ENCODE measurements around the gene MIOS.

MIOS gene

DNA sequence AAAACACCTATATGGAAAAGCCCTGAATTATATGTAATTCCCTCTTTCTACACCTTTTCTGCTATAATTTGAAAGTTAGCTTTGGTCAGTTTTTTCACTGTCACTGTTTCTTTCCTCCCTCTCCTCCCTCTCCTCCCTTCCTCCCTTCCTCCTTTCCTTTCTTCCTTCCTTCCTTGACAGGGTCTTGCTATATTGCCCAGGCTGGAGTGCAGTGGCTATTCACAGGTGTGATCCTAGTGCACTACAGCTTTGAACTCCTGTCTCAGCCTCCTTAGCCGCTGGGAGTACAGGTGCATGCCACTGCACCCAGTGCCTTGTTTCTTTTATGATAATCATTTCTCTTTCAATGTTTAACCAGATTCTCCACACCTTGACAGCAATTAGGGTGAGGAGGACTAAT lies 51.7 kb downstream of the MIOS start:
- TF ChIP-seq LEF1 (IDR thresholded peaks at IDR 0.05; ENCODE audit: borderline replicate concordance): no peak
- no peak for TF ChIP-seq FOXM1 (IDR thresholded peaks at IDR 0.05; ENCODE audit: borderline replicate concordance)
- TF ChIP-seq, protein P1, sequence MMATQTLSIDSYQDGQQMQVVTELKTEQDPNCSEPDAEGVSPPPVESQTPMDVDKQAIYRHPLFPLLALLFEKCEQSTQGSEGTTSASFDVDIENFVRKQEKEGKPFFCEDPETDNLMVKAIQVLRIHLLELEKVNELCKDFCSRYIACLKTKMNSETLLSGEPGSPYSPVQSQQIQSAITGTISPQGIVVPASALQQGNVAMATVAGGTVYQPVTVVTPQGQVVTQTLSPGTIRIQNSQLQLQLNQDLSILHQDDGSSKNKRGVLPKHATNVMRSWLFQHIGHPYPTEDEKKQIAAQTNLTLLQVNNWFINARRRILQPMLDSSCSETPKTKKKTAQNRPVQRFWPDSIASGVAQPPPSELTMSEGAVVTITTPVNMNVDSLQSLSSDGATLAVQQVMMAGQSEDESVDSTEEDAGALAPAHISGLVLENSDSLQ (IDR thresholded peaks at IDR 0.05): no peak
- TF ChIP-seq ARNT (IDR thresholded peaks at IDR 0.05): no peak
- TF ChIP-seq SUZ12 (IDR thresholded peaks at IDR 0.05): no peak
- TF ChIP-seq CTBP1 (IDR thresholded peaks at IDR 0.05; ENCODE audit: borderline replicate concordance): no peak
- TF ChIP-seq FOXK2 (IDR thresholded peaks at IDR 0.05): no peak
- TF ChIP-seq FOXA1 (IDR thresholded peaks at IDR 0.05): no peak
- CTCF ChIA-PET: no interaction called here
- POLR2A ChIA-PET: no interaction called here
- DNase-seq (ENCODE audit: extremely low spot score): no peak

DNA sequence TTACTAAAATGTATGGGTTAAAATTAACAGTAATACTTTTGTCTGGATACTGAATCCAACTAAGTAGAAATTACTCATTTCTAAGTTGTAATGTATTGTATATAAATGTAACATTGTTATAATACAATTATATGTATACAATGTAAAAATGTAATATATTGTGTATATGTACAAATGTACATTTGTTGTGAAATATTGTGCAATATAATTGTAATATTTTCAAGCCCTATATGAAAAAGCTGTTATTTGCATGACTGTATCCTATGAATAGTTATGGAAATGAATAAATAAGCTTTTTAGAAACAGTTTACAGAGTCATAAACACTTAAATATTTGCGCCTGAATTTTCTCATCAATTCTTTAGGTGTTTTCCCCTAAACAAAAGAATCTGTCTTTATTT lies 53.6 kb downstream of the MIOS start:
- DNase-seq (ENCODE audit: extremely low spot score): no peak
- ChIA-PET CTCF (no interaction called here), POLR2A (no interaction called here)
- TF ChIP-seq SP1 (IDR thresholded peaks at IDR 0.05) (no peak), LEF1 (IDR thresholded peaks at IDR 0.05; ENCODE audit: borderline replicate concordance) (no peak), ZNF384 (IDR thresholded peaks at IDR 0.05) (no peak)

DNA sequence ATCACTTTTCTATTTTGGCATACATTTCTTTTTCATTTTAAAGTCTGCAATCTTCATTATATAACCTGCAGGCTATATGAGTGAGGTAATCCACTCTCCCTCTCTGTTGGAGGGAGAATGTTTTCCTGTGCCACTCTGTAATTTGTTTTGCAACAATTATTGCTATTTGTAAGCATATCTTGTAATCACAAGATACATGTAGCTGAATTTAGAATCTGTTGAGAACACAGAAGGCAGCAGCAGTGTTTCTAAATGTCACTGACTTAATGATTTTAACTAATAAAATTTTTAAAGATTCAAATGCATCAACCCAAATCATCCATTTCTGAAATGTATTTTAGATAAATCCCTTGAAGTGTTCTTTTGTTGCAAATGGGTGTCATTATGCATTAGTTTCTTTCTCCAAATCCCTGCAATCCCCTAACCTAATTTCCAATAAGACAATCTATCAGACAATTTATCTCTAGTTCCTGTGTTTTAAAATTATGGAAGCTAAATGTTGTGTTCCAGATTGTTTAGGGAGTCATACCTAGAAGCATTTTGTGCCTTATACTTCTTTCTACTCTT lies 54.0 kb downstream of the MIOS start:
- TF ChIP-seq CTBP1 (IDR thresholded peaks at IDR 0.05; ENCODE audit: borderline replicate concordance) (no peak), ARNT (IDR thresholded peaks at IDR 0.05) (no peak), FOXA1 (IDR thresholded peaks at IDR 0.05) (no peak), SUZ12 (IDR thresholded peaks at IDR 0.05) (no peak), ELF4 (IDR thresholded peaks at IDR 0.05) (no peak), SP1 (IDR thresholded peaks at IDR 0.05) (no peak), BHLHE40 (IDR thresholded peaks at IDR 0.05; ENCODE audit: borderline replicate concordance) (no peak), ZNF384 (IDR thresholded peaks at IDR 0.05) (no peak), TARDBP (IDR thresholded peaks at IDR 0.05) (no peak), FOXM1 (IDR thresholded peaks at IDR 0.05; ENCODE audit: borderline replicate concordance) (no peak), L3MBTL2 (conservative IDR thresholded peaks at IDR 0.05) (no peak), HDGF (IDR thresholded peaks at IDR 0.05; ENCODE audit: borderline replicate concordance) (no peak), LEF1 (IDR thresholded peaks at IDR 0.05; ENCODE audit: borderline replicate concordance) (no peak), FOXK2 (IDR thresholded peaks at IDR 0.05) (no peak), NFRKB (IDR thresholded peaks at IDR 0.05) (no peak)
- TF ChIP-seq, protein P1 (IDR thresholded peaks at IDR 0.05): no peak
- POLR2A ChIA-PET: no interaction called here
- CTCF ChIA-PET: no interaction called here
- DNase-seq (ENCODE audit: extremely low spot score): no peak

DNA sequence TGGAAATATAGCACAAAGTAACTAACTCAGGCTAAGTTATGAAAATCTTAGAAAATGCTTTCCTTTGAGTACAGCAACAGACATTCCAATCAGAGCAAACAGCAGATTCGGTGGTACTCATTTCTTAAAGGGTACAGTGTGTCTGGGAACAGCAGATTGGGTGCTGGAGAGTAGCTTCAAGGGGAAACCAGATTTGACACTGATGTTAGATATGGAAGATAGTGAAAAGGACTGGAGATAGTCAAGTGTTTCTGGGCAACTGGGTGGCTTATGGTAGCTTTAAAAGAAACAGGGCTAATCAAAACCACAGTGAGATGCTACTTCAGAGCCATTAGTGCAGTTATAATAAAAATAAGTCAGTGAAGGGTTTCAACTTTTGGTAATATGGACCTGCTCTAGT lies 61.8 kb downstream of the MIOS start:
- DNase-seq (ENCODE audit: extremely low spot score): no peak
- ChIA-PET CTCF (no interaction called here), POLR2A (interaction anchor here (1.2 kb wide), 1 partner anchor 12 kb away, joined by 6 read pairs; the partner anchor contains the start of gene UMAD1)
- TF ChIP-seq ZNF384 (IDR thresholded peaks at IDR 0.05) (no peak), FOXA1 (IDR thresholded peaks at IDR 0.05) (no peak), ELF4 (IDR thresholded peaks at IDR 0.05) (no peak), L3MBTL2 (conservative IDR thresholded peaks at IDR 0.05) (no peak), HDGF (IDR thresholded peaks at IDR 0.05; ENCODE audit: borderline replicate concordance) (no peak), NFRKB (IDR thresholded peaks at IDR 0.05) (no peak)
- TF ChIP-seq, protein P1 (IDR thresholded peaks at IDR 0.05): no peak

DNA sequence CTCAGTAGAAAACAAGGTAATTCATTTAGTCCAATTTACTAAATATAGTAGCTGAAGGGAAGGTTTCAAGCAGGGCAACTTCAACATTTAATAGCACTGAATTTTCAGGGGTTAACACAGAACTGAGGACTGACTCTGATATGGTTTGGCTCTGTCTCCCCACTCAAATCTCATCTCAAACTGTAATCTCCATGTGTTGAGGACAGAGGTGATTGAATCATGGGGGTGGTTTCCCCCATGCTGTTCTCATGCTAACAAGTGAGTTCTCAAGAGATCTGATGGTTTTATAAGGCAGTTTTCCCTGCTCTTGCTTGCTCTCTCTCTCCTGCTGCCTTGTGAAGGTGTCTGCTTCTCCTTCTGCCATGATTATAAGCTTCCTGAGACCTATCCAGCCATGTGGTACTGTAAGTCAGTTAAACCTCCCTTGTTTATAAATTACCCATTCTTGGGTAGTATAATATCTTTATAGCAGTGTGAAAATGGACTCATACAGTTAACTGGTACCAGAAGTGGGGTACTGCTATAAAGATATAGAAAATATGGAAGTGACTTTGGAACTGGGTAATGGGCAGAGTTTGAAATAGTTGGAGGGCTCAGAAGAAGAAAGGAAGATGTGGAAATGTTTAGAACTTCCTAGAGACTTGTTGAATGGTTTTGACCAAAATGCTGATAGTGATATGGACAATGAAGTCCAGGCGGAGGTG lies 64.1 kb downstream of the MIOS start:
- DNase-seq (ENCODE audit: extremely low spot score): no peak
- ChIA-PET CTCF (interaction anchor here (0.5 kb wide), 1 partner anchor 586 kb away, joined by 3 read pairs; no protein-coding TSS in a partner anchor), POLR2A (no interaction called here)
- TF ChIP-seq ARNT (IDR thresholded peaks at IDR 0.05) (no peak), FOXK2 (IDR thresholded peaks at IDR 0.05) (no peak), FOXM1 (IDR thresholded peaks at IDR 0.05; ENCODE audit: borderline replicate concordance) (no peak)

DNA sequence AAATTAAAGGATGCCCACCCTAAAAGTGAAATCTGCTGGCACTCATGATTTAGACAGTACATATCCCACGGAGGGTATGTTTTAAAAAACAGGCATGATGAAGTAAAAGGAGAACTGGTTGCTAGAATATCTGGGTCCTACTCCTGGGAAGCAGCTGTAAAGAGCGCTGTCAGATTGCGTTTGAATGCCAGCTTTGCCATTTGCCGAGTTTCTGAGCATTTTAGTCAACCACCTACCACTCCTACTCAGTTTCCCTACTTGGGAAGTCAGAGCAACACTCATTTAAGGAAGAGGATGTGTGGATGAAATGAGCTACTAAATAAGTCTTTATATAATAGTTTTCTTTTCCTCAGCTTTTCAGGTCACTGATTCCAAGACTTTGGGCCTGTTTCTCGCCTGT lies 72.7 kb downstream of the MIOS start:
- ChIA-PET POLR2A (interaction anchor here (1.2 to 1.7 kb wide), 3 partner anchors 42 to 370 kb away, joined by 4 to 9 read pairs (median 7); no protein-coding TSS in a partner anchor), CTCF (interaction anchor here (1.1 kb wide), 1 partner anchor 12 kb away, joined by 3 read pairs; no protein-coding TSS in a partner anchor)
- DNase-seq (ENCODE audit: extremely low spot score): no peak
- no peak for TF ChIP-seq FOXM1 (IDR thresholded peaks at IDR 0.05; ENCODE audit: borderline replicate concordance)
- TF ChIP-seq FOXA1 (IDR thresholded peaks at IDR 0.05): no peak
- TF ChIP-seq LEF1 (IDR thresholded peaks at IDR 0.05; ENCODE audit: borderline replicate concordance): no peak

DNA sequence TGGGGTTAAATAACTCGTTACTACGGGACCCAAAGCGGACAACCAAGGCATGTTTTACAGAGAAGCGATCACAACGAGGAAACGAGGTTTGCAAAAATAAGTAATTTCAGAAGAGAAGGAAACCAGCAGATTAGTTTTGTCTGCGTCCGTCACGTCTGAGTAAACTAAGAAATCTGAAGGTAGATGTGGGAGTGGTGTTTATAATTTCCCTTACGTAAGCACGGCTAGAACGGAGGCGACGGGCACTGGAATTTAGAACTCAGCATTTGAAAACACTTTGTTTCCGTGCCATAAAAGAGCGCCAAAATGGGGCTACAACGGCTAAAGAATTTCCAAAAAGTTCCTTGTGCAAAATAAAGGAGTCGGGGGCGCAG lies 73.2 kb downstream of the MIOS start:
- TF ChIP-seq FOXK2 (IDR thresholded peaks at IDR 0.05): no peak
- TF ChIP-seq, protein P1 (IDR thresholded peaks at IDR 0.05): no peak
- no peak for TF ChIP-seq FOXA1 (IDR thresholded peaks at IDR 0.05)
- no peak for TF ChIP-seq LEF1 (IDR thresholded peaks at IDR 0.05; ENCODE audit: borderline replicate concordance)
- TF ChIP-seq ELF4 (IDR thresholded peaks at IDR 0.05): no peak
- no peak for TF ChIP-seq FOXM1 (IDR thresholded peaks at IDR 0.05; ENCODE audit: borderline replicate concordance)
- TF ChIP-seq HDGF (IDR thresholded peaks at IDR 0.05; ENCODE audit: borderline replicate concordance): no peak
- TF ChIP-seq SP1 (IDR thresholded peaks at IDR 0.05): no peak
- no peak for TF ChIP-seq NFRKB (IDR thresholded peaks at IDR 0.05)
- no peak for TF ChIP-seq L3MBTL2 (conservative IDR thresholded peaks at IDR 0.05)
- CTCF ChIA-PET: interaction anchor here (1.1 kb wide), 1 partner anchor 12 kb away, joined by 3 read pairs; no protein-coding TSS in a partner anchor
- peak; percentile 14 for DNase-seq (ENCODE audit: extremely low spot score)
- POLR2A ChIA-PET: interaction anchor here (0.8 to 1.7 kb wide), 8 partner anchors 41 to 656 kb away, joined by 3 to 9 read pairs (median 3); no protein-coding TSS in a partner anchor

All from HEK293T (cell line).